Measurements from ENCODE around the gene PRKN.

GRCh38 chr6:161802231-161802630 is 925.3 kb downstream of the PRKN start:
- TF ChIP-seq CTCF (IDR thresholded peaks at IDR 0.05) (no peak), POLR2A (IDR thresholded peaks at IDR 0.05) (no peak)
